H1 (cell line): ENCODE results near the gene FAM149A. TPM values are rescaled to one million over a fixed set of nuclear protein-coding genes. Genes with fewer than 3 reads are reported as not detected.

Source experiments
- CBX8 ChIP-seq: fragments of 300-800, 300-1000 bp; sonication (generic); IDR thresholded peaks from 2 replicates; pipeline ENCODE4 v1.7.1; 2016; ENCODE audit warnings: low read depth, low read length, borderline replicate concordance
- CREB1 ChIP-seq: IDR thresholded peaks from 2 replicates; pipeline ENCODE4 v1.6.1; 2012; ENCODE audit warnings: inconsistent platforms
- KDM4A ChIP-seq: IDR thresholded peaks from one replicate; pipeline ENCODE4 v1.7.1; 2012; ENCODE audit warnings: low read depth, mild to moderate bottlenecking, moderate library complexity, low read length, inconsistent platforms; ENCODE audit not compliant: severe bottlenecking
- RBBP5 ChIP-seq: IDR thresholded peaks from 2 replicates; pipeline ENCODE4 v1.7.1; 2012; ENCODE audit warnings: low read depth, mild to moderate bottlenecking, inconsistent platforms, low read length, moderate library complexity, borderline replicate concordance
- RNF2 ChIP-seq: fragments of 200-900, 300-1000 bp; sonication (generic); IDR thresholded peaks from 2 replicates; pipeline ENCODE4 v1.7.1; 2016; ENCODE audit warnings: borderline replicate concordance, low read depth, mild to moderate bottlenecking, antibody characterized with exemption, low read length; ENCODE audit not compliant: poor library complexity, severe bottlenecking; ENCODE audit errors: missing control alignments
- SIN3A ChIP-seq, 2 experiments: IDR thresholded peaks in 1 of 2; conservative IDR thresholded peaks in 1 of 2; 2 replicates each; pipeline ENCODE4 v1.6.1; 2011 to 2012; ENCODE audit warnings: low read length in 2 of 2, improper control_type of control experiment in 1 of 2, low read depth in 1 of 2, mild to moderate bottlenecking in 1 of 2
- SRF ChIP-seq: IDR thresholded peaks from 2 replicates; pipeline ENCODE4 v1.6.1; 2011; ENCODE audit warnings: mild to moderate bottlenecking, low read depth, low read length, moderate library complexity
- polyA plus RNA-seq, 7 experiments: library from polyadenylated mRNA; depleted of rRNA in 3 of 7; stranded (reverse) in 5 of 7; unstranded in 2 of 7; fragments of >200 nt in 5 of 7; fragments of 200-250 nt in 2 of 7; gene quantifications; 1 replicate in 5 of 7; 2 replicates in 1 of 7; 4 replicates in 1 of 7; pipeline versions ENCODE4 v1.2.1 to v1.2.3, GENCODE V29; 2011 to 2013; ENCODE audit warnings: missing spikeins in 2 of 7, mixed read lengths in 2 of 7
- total RNA-seq: library from RNA; stranded (reverse); fragmentation: NEBNext Ultra II Directional; extraction: Animal tissue kit (Norgen Biotek cat#: 25700); gene quantifications from 2 replicates; pipeline ENCODE4 v1.2.1, GENCODE V29; 2021
- TF ChIP-seq, protein P1 (sequence below): fragments of 300-600 bp; sonication (generic); IDR thresholded peaks from 2 replicates; pipeline ENCODE4 v1.7.1; 2012; ENCODE audit warnings: low read length, moderate library complexity, mild to moderate bottlenecking, inconsistent platforms; ENCODE audit not compliant: insufficient replicate concordance
- TF ChIP-seq, protein P2 (sequence below): IDR thresholded peaks from 2 replicates; pipeline ENCODE4 v1.6.1; 2012; ENCODE audit warnings: inconsistent platforms

The FAM149A gene
- total and polyA plus RNA-seq, 2 of the 8 experiments (the other 6 are each of a cell fraction or from before 2014, with no cell fraction given), result 6.1 to 8.5 TPM

DNA sequence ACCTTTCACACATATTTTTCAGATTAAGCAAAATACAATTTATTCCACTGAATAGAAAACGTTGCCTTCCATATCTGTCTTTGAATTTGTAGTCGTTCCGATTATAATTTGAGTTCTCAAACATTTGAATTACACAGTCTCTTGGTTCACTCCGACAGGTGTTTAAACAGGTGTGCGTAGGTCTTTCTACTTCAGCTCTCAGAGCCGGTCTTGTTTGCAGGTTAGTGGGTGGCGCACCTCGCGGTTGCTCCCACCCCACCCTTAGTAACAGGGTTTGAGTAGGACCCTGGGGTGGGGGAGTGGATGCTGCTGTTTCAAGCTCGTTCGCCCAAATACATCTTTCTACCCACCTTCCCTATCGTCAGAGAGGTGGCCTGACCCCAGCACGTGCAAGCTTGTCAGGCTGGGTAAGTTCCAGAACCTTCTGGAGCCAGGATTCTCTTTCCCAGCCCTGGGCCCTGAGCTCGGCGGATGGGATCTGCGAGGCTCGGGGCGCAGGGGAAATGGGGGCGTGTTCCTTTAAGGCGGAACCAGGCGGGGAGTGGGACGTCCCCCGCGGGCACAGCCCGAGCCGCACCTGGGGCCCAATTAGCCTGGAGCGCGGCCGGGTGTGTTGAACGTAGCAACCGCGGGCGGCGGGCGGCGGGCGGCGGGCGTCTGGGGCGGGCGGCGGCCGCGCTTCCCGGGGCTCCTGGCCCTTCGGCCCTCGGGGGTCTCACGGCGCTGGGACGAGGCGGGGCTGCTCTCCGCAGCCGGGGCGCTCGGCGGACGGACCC is at the start of gene FAM149A (continued):
- TF ChIP-seq, protein P1, sequence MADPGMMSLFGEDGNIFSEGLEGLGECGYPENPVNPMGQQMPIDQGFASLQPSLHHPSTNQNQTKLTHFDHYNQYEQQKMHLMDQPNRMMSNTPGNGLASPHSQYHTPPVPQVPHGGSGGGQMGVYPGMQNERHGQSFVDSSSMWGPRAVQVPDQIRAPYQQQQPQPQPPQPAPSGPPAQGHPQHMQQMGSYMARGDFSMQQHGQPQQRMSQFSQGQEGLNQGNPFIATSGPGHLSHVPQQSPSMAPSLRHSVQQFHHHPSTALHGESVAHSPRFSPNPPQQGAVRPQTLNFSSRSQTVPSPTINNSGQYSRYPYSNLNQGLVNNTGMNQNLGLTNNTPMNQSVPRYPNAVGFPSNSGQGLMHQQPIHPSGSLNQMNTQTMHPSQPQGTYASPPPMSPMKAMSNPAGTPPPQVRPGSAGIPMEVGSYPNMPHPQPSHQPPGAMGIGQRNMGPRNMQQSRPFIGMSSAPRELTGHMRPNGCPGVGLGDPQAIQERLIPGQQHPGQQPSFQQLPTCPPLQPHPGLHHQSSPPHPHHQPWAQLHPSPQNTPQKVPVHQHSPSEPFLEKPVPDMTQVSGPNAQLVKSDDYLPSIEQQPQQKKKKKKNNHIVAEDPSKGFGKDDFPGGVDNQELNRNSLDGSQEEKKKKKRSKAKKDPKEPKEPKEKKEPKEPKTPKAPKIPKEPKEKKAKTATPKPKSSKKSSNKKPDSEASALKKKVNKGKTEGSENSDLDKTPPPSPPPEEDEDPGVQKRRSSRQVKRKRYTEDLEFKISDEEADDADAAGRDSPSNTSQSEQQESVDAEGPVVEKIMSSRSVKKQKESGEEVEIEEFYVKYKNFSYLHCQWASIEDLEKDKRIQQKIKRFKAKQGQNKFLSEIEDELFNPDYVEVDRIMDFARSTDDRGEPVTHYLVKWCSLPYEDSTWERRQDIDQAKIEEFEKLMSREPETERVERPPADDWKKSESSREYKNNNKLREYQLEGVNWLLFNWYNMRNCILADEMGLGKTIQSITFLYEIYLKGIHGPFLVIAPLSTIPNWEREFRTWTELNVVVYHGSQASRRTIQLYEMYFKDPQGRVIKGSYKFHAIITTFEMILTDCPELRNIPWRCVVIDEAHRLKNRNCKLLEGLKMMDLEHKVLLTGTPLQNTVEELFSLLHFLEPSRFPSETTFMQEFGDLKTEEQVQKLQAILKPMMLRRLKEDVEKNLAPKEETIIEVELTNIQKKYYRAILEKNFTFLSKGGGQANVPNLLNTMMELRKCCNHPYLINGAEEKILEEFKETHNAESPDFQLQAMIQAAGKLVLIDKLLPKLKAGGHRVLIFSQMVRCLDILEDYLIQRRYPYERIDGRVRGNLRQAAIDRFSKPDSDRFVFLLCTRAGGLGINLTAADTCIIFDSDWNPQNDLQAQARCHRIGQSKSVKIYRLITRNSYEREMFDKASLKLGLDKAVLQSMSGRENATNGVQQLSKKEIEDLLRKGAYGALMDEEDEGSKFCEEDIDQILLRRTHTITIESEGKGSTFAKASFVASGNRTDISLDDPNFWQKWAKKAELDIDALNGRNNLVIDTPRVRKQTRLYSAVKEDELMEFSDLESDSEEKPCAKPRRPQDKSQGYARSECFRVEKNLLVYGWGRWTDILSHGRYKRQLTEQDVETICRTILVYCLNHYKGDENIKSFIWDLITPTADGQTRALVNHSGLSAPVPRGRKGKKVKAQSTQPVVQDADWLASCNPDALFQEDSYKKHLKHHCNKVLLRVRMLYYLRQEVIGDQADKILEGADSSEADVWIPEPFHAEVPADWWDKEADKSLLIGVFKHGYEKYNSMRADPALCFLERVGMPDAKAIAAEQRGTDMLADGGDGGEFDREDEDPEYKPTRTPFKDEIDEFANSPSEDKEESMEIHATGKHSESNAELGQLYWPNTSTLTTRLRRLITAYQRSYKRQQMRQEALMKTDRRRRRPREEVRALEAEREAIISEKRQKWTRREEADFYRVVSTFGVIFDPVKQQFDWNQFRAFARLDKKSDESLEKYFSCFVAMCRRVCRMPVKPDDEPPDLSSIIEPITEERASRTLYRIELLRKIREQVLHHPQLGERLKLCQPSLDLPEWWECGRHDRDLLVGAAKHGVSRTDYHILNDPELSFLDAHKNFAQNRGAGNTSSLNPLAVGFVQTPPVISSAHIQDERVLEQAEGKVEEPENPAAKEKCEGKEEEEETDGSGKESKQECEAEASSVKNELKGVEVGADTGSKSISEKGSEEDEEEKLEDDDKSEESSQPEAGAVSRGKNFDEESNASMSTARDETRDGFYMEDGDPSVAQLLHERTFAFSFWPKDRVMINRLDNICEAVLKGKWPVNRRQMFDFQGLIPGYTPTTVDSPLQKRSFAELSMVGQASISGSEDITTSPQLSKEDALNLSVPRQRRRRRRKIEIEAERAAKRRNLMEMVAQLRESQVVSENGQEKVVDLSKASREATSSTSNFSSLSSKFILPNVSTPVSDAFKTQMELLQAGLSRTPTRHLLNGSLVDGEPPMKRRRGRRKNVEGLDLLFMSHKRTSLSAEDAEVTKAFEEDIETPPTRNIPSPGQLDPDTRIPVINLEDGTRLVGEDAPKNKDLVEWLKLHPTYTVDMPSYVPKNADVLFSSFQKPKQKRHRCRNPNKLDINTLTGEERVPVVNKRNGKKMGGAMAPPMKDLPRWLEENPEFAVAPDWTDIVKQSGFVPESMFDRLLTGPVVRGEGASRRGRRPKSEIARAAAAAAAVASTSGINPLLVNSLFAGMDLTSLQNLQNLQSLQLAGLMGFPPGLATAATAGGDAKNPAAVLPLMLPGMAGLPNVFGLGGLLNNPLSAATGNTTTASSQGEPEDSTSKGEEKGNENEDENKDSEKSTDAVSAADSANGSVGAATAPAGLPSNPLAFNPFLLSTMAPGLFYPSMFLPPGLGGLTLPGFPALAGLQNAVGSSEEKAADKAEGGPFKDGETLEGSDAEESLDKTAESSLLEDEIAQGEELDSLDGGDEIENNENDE, result no peak
- TF ChIP-seq CBX8 (no peak), SIN3A (conservative IDR thresholded peaks at IDR 0.05 in 1 of 2, IDR thresholded peaks at IDR 0.05 in 1 of 2; ENCODE audit: low read depth in 1 of 2, low read length in 2 of 2) (no peak), CREB1 (no peak), KDM4A (no peak), RNF2 (no peak), RBBP5 (no peak), SRF (no peak)
- TF ChIP-seq, protein P2, sequence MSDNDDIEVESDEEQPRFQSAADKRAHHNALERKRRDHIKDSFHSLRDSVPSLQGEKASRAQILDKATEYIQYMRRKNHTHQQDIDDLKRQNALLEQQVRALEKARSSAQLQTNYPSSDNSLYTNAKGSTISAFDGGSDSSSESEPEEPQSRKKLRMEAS, result peak; percentile 95
